GM23338 (cell line): ENCODE measurements around the gene SAPCD1. TPM values are rescaled to one million over a fixed set of nuclear protein-coding genes. Genes with fewer than 3 reads are reported as not detected.

ENCODE experiments used
- ATAC-seq: fragments of 200-7000 bp; cut with Tn5 transposase; 3 replicates; pipeline ENCODE4 v1.9.1; 2020
- DNase-seq: peaks from one replicate; pipeline ENCODE4 v3.0.0-alpha.2; 2015; ENCODE audit warnings: low spot score
- H2AFZ ChIP-seq: fragments of 200-600 bp; sonication (generic); 2 replicates; pipeline ENCODE4 v1.8.0; 2016; ENCODE audit warnings: antibody characterized with exemption, mild to moderate bottlenecking, moderate library complexity
- H3F3A ChIP-seq: fragments of 200-600 bp; sonication (generic); replicated peaks from 2 replicates; pipeline ENCODE4 v1.8.0; 2017; ENCODE audit warnings: antibody characterized with exemption, mixed run types, low read depth
- H3K27ac ChIP-seq: fragments of 200-600 bp; sonication (generic); 2 replicates; pipeline ENCODE4 v1.6.1; 2016; ENCODE audit warnings: low read depth
- H3K27me3 ChIP-seq: fragments of 200-600 bp; sonication (generic); 2 replicates; pipeline ENCODE4 v1.8.0; 2016; ENCODE audit warnings: mild to moderate bottlenecking, mixed run types, moderate library complexity; ENCODE audit not compliant: insufficient read depth
- H3K36me3 ChIP-seq: fragments of 200-600 bp; sonication (generic); 2 replicates; pipeline ENCODE4 v1.8.0; 2016; ENCODE audit warnings: mild to moderate bottlenecking; ENCODE audit not compliant: insufficient read depth
- H3K4me1 ChIP-seq: fragments of 200-600 bp; sonication (generic); 2 replicates; pipeline ENCODE4 v1.8.0; 2016; ENCODE audit warnings: mild to moderate bottlenecking, moderate library complexity; ENCODE audit not compliant: insufficient read depth
- H3K4me2 ChIP-seq: fragments of 200-600 bp; sonication (generic); 2 replicates; pipeline ENCODE4 v1.7.1; 2017; ENCODE audit warnings: mixed run types
- H3K4me3 ChIP-seq: fragments of 200-600 bp; sonication (generic); 2 replicates; pipeline ENCODE4 v1.6.1; 2016; ENCODE audit warnings: mixed run types
- H3K79me2 ChIP-seq: fragments of 200-600 bp; sonication (generic); replicated peaks from 2 replicates; pipeline ENCODE4 v1.8.0; 2017; ENCODE audit warnings: mild to moderate bottlenecking; ENCODE audit not compliant: insufficient read depth
- H3K9me2 ChIP-seq: fragments of 200-600 bp; sonication (generic); 2 replicates; pipeline ENCODE4 v1.8.0; 2017; ENCODE audit not compliant: insufficient read depth
- H4K20me1 ChIP-seq: fragments of 200-600 bp; sonication (generic); replicated peaks from 2 replicates; pipeline ENCODE4 v1.8.0; 2017; ENCODE audit warnings: mild to moderate bottlenecking; ENCODE audit not compliant: insufficient read depth
- H3K27ac Mint-ChIP-seq: 2 replicates; pipeline ENCODE4 v1.8.0; 2020; ENCODE audit warnings: inconsistent platforms, mild to moderate bottlenecking, moderate library complexity, mixed read lengths
- H3K27me3 Mint-ChIP-seq: 3 replicates; pipeline ENCODE4 v1.8.0; 2022; ENCODE audit warnings: low read depth, mild to moderate bottlenecking, moderate library complexity, mixed read lengths, inconsistent platforms; ENCODE audit not compliant: insufficient read depth, poor library complexity
- H3K36me3 Mint-ChIP-seq: 3 replicates; pipeline ENCODE4 v1.8.0; 2021; ENCODE audit warnings: low read depth, mild to moderate bottlenecking, inconsistent platforms, moderate library complexity, mixed read lengths
- H3K4me1 Mint-ChIP-seq: 3 replicates; pipeline ENCODE4 v1.8.0; 2020; ENCODE audit warnings: mild to moderate bottlenecking, inconsistent platforms, mixed read lengths
- H3K4me3 Mint-ChIP-seq: 3 replicates; pipeline ENCODE4 v1.8.0; 2021; ENCODE audit warnings: moderate library complexity, mild to moderate bottlenecking, inconsistent platforms, mixed read lengths
- H3K9me3 Mint-ChIP-seq: 3 replicates; pipeline ENCODE4 v1.8.0; 2020; ENCODE audit warnings: moderate library complexity, mild to moderate bottlenecking, inconsistent platforms, mixed read lengths
- CREB1 ChIP-seq: fragments of 250-450 bp; sonication (Bioruptor Pico); IDR thresholded peaks from 2 replicates; pipeline ENCODE4 v1.5.0; 2020; ENCODE audit warnings: low read depth, mild to moderate bottlenecking, moderate library complexity
- EZH2 ChIP-seq: fragments of 200-600 bp; sonication (generic); IDR thresholded peaks from one replicate; pipeline ENCODE4 v1.8.0; 2017; ENCODE audit warnings: antibody characterized with exemption, mild to moderate bottlenecking, low read depth; ENCODE audit not compliant: unreplicated experiment
- EZH2phosphoT487 ChIP-seq: fragments of 200-600 bp; sonication (generic); IDR thresholded peaks from one replicate; pipeline ENCODE4 v1.8.1; 2018; ENCODE audit warnings: antibody characterized with exemption; ENCODE audit not compliant: unreplicated experiment
- JUNB ChIP-seq: IDR thresholded peaks from one replicate; pipeline ENCODE4 v1.6.1; 2016; ENCODE audit warnings: antibody characterized with exemption; ENCODE audit not compliant: unreplicated experiment
- NANOG ChIP-seq: IDR thresholded peaks from 2 replicates; pipeline ENCODE4 v1.6.1; 2016; ENCODE audit warnings: antibody characterized with exemption, borderline replicate concordance
- POLR2AphosphoS5 ChIP-seq: IDR thresholded peaks from 2 replicates; pipeline ENCODE4 v1.6.1; 2016; ENCODE audit warnings: antibody characterized with exemption, low read depth
- STAT1 ChIP-seq: IDR thresholded peaks from one replicate; pipeline ENCODE4 v1.6.1; 2016; ENCODE audit warnings: antibody characterized with exemption; ENCODE audit not compliant: unreplicated experiment
- ZNF114 ChIP-seq: fragments of 250-450 bp; sonication (Bioruptor Pico); IDR thresholded peaks from 2 replicates; pipeline ENCODE4 v1.5.0; 2020; ENCODE audit warnings: mild to moderate bottlenecking, moderate library complexity
- ZNF331 ChIP-seq: fragments of 250-450 bp; sonication (Bioruptor Pico); IDR thresholded peaks from 2 replicates; pipeline ENCODE4 v1.5.0; 2020; ENCODE audit warnings: low read depth, mild to moderate bottlenecking, moderate library complexity
- polyA plus RNA-seq: library from polyadenylated mRNA; unstranded; fragments of >200 nt; fragmentation: Nextera tagmentation; extraction: Ambion mirVana; gene quantifications from 2 replicates; pipeline ENCODE4 v1.2.1, GENCODE V29; 2016
- total RNA-seq: library from RNA; depleted of rRNA; stranded (reverse); fragments of >200 nt; shearing (Covaris generic); gene quantifications from 2 replicates; pipeline ENCODE4 v1.2.3, GENCODE V29; 2014
- TF ChIP-seq, protein P1 (sequence below), 2 experiments: fragments of 200-600 bp in 1 of 2; sonication (generic) in 1 of 2; conservative IDR thresholded peaks; 2 replicates each; pipeline versions ENCODE4 v1.5.1 to v1.6.1; 2016 to 2017; ENCODE audit warnings: antibody characterized with exemption in 2 of 2, low read depth in 2 of 2, mild to moderate bottlenecking in 2 of 2, moderate library complexity in 1 of 2
- TF ChIP-seq, protein P2 (sequence below): fragments of 250-450 bp; sonication (Bioruptor Pico); IDR thresholded peaks from 2 replicates; pipeline ENCODE4 v1.5.0; 2020; ENCODE audit warnings: mild to moderate bottlenecking, moderate library complexity
- TF ChIP-seq, protein P3 (sequence below): IDR thresholded peaks from one replicate; pipeline ENCODE4 v1.6.1; 2018; ENCODE audit warnings: antibody characterized with exemption; ENCODE audit not compliant: unreplicated experiment
- TF ChIP-seq, protein P4 (sequence below): IDR thresholded peaks from 2 replicates; pipeline ENCODE4 v1.6.1; 2016; ENCODE audit warnings: antibody characterized with exemption

Gene SAPCD1
- total and polyA plus RNA-seq, 2 experiments from 2014 or later: 3.9 to 5.0 TPM

DNA sequence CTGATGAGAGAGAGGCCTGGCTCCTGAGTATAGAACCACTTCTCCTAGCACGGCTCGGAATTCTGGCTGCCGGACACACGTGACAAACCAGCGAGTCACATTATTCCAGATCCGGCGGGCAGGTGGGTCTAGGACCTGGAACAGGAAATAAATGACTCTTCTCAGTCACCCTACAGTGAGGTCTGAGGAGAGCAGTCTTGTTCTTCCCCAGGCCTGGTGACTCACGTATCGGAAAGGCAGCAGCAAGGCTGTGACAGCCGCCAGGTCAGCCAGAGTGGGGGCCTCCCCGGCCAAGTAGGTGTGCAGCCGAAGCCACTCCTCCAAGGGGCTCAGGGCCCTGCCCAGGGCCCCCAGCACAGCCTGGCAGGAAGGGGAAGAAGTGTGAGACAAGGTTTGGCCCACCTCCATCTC lies 30.3 kb downstream of the SAPCD1 start:
- Histone ChIP-seq H4K20me1 (peaks cover 5% of the 10 kb centered on the region; the same call in 1 of the 2 replicates), H3K9me2 (no peaks in the 10 kb centered on the region), H3K36me3 (peaks cover 18% of the 10 kb centered on the region), H3K4me2 (no peak overlapping the region), H3K79me2 (peaks cover 22% of the 10 kb centered on the region), H2AFZ (no peak overlapping the region), H3K27me3 (no peaks in the 10 kb centered on the region), H3F3A (peaks cover 26% of the 10 kb centered on the region), H3K4me1 (no peaks in the 10 kb centered on the region; the same call in 1 of the 2 replicates), H3K27ac (peak overlapping the region; percentile 6; the same call in 1 of the 2 replicates), H3K4me3 (no peak overlapping the region)
- Mint-ChIP-seq H3K36me3 (peaks cover 51% of the 10 kb centered on the region), H3K27me3 (peaks cover 15% of the 10 kb centered on the region), H3K27ac (no peak overlapping the region), H3K9me3 (no peaks in the 10 kb centered on the region), H3K4me3 (peak overlapping the region; percentile 10; the same call in 1 of the 3 replicates), H3K4me1 (peaks cover 9% of the 10 kb centered on the region)
- DNase-seq (no peak), ATAC-seq (no peak)
- TF ChIP-seq CREB1 (CRISPR knock-in tag): no peak
- no peak for TF ChIP-seq POLR2AphosphoS5
- TF ChIP-seq, protein P1, sequence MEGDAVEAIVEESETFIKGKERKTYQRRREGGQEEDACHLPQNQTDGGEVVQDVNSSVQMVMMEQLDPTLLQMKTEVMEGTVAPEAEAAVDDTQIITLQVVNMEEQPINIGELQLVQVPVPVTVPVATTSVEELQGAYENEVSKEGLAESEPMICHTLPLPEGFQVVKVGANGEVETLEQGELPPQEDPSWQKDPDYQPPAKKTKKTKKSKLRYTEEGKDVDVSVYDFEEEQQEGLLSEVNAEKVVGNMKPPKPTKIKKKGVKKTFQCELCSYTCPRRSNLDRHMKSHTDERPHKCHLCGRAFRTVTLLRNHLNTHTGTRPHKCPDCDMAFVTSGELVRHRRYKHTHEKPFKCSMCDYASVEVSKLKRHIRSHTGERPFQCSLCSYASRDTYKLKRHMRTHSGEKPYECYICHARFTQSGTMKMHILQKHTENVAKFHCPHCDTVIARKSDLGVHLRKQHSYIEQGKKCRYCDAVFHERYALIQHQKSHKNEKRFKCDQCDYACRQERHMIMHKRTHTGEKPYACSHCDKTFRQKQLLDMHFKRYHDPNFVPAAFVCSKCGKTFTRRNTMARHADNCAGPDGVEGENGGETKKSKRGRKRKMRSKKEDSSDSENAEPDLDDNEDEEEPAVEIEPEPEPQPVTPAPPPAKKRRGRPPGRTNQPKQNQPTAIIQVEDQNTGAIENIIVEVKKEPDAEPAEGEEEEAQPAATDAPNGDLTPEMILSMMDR (conservative IDR thresholded peaks at IDR 0.05; ENCODE audit: low read depth in 2 of 2): no peak
- TF ChIP-seq ZNF114 (CRISPR knock-in tag): no peak
- no peak for TF ChIP-seq EZH2
- no peak for TF ChIP-seq NANOG
- no peak for TF ChIP-seq STAT1
- TF ChIP-seq, protein P2, sequence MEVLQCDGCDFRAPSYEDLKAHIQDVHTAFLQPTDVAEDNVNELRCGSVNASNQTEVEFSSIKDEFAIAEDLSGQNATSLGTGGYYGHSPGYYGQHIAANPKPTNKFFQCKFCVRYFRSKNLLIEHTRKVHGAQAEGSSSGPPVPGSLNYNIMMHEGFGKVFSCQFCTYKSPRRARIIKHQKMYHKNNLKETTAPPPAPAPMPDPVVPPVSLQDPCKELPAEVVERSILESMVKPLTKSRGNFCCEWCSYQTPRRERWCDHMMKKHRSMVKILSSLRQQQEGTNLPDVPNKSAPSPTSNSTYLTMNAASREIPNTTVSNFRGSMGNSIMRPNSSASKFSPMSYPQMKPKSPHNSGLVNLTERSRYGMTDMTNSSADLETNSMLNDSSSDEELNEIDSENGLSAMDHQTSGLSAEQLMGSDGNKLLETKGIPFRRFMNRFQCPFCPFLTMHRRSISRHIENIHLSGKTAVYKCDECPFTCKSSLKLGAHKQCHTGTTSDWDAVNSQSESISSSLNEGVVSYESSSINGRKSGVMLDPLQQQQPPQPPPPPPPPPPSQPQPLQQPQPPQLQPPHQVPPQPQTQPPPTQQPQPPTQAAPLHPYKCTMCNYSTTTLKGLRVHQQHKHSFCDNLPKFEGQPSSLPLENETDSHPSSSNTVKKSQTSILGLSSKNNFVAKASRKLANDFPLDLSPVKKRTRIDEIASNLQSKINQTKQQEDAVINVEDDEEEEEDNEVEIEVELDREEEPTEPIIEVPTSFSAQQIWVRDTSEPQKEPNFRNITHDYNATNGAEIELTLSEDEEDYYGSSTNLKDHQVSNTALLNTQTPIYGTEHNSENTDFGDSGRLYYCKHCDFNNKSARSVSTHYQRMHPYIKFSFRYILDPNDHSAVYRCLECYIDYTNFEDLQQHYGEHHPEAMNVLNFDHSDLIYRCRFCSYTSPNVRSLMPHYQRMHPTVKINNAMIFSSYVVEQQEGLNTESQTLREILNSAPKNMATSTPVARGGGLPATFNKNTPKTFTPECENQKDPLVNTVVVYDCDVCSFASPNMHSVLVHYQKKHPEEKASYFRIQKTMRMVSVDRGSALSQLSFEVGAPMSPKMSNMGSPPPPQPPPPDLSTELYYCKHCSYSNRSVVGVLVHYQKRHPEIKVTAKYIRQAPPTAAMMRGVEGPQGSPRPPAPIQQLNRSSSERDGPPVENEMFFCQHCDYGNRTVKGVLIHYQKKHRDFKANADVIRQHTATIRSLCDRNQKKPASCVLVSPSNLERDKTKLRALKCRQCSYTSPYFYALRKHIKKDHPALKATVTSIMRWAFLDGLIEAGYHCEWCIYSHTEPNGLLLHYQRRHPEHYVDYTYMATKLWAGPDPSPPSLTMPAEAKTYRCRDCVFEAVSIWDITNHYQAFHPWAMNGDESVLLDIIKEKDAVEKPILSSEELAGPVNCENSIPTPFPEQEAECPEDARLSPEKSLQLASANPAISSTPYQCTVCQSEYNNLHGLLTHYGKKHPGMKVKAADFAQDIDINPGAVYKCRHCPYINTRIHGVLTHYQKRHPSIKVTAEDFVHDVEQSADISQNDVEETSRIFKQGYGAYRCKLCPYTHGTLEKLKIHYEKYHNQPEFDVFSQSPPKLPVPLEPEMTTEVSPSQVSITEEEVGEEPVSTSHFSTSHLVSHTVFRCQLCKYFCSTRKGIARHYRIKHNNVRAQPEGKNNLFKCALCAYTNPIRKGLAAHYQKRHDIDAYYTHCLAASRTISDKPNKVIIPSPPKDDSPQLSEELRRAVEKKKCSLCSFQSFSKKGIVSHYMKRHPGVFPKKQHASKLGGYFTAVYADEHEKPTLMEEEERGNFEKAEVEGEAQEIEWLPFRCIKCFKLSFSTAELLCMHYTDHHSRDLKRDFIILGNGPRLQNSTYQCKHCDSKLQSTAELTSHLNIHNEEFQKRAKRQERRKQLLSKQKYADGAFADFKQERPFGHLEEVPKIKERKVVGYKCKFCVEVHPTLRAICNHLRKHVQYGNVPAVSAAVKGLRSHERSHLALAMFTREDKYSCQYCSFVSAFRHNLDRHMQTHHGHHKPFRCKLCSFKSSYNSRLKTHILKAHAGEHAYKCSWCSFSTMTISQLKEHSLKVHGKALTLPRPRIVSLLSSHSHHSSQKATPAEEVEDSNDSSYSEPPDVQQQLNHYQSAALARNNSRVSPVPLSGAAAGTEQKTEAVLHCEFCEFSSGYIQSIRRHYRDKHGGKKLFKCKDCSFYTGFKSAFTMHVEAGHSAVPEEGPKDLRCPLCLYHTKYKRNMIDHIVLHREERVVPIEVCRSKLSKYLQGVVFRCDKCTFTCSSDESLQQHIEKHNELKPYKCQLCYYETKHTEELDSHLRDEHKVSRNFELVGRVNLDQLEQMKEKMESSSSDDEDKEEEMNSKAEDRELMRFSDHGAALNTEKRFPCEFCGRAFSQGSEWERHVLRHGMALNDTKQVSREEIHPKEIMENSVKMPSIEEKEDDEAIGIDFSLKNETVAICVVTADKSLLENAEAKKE: no peak
- TF ChIP-seq, protein P3, sequence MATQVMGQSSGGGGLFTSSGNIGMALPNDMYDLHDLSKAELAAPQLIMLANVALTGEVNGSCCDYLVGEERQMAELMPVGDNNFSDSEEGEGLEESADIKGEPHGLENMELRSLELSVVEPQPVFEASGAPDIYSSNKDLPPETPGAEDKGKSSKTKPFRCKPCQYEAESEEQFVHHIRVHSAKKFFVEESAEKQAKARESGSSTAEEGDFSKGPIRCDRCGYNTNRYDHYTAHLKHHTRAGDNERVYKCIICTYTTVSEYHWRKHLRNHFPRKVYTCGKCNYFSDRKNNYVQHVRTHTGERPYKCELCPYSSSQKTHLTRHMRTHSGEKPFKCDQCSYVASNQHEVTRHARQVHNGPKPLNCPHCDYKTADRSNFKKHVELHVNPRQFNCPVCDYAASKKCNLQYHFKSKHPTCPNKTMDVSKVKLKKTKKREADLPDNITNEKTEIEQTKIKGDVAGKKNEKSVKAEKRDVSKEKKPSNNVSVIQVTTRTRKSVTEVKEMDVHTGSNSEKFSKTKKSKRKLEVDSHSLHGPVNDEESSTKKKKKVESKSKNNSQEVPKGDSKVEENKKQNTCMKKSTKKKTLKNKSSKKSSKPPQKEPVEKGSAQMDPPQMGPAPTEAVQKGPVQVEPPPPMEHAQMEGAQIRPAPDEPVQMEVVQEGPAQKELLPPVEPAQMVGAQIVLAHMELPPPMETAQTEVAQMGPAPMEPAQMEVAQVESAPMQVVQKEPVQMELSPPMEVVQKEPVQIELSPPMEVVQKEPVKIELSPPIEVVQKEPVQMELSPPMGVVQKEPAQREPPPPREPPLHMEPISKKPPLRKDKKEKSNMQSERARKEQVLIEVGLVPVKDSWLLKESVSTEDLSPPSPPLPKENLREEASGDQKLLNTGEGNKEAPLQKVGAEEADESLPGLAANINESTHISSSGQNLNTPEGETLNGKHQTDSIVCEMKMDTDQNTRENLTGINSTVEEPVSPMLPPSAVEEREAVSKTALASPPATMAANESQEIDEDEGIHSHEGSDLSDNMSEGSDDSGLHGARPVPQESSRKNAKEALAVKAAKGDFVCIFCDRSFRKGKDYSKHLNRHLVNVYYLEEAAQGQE: no peak
- no peak for TF ChIP-seq EZH2phosphoT487
- TF ChIP-seq ZNF331: no peak
- TF ChIP-seq JUNB: no peak
- TF ChIP-seq, protein P4, sequence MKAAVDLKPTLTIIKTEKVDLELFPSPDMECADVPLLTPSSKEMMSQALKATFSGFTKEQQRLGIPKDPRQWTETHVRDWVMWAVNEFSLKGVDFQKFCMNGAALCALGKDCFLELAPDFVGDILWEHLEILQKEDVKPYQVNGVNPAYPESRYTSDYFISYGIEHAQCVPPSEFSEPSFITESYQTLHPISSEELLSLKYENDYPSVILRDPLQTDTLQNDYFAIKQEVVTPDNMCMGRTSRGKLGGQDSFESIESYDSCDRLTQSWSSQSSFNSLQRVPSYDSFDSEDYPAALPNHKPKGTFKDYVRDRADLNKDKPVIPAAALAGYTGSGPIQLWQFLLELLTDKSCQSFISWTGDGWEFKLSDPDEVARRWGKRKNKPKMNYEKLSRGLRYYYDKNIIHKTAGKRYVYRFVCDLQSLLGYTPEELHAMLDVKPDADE: no peak
